Measurements from ENCODE around the gene GLTP.
"Not testable (repeated sequence)": the region's sequence is repeated elsewhere in the genome, so short reads cannot be mapped to it uniquely, and the experiment has no call there.

The GLTP gene

GRCh38 chr12:109902891-109903418, 22.6 kb upstream of the GLTP start:
- no peak for DNase-seq (ENCODE audit: low read depth)

GRCh38 chr12:109900752-109901580, 20.6 kb upstream of the GLTP start:
- no peak for DNase-seq (ENCODE audit: low read depth)

- DNase-seq (ENCODE audit: low read depth): peak; percentile 70
Measured at GRCh38 chr12:109899783-109900751, 19.7 kb upstream of the GLTP start, which contains the start of gene TCHP. Gene TCHP, plus strand, starts transcription at chr12:109900274. Its CDS starts 2,753 bp downstream, at chr12:109903027.

- not testable (repeated sequence) for DNase-seq (ENCODE audit: low read depth)
Measured at GRCh38 chr12:109899345-109899744, 19.0 kb upstream of the GLTP start.

- no peak for DNase-seq (ENCODE audit: low read depth)
Measured at GRCh38 chr12:109897029-109897428, 16.7 kb upstream of the GLTP start.

- DNase-seq (ENCODE audit: low read depth): no peak
Measured at GRCh38 chr12:109896188-109896587, 15.8 kb upstream of the GLTP start.

- no peak for DNase-seq (ENCODE audit: low read depth)
Measured at GRCh38 chr12:109894939-109895338, 14.6 kb upstream of the GLTP start.

- no peak for DNase-seq (ENCODE audit: low read depth)
Measured at GRCh38 chr12:109893261-109893995, 13.1 kb upstream of the GLTP start.

GRCh38 chr12:109892748-109893147, 12.4 kb upstream of the GLTP start:
- no peak for DNase-seq (ENCODE audit: low read depth)

GRCh38 chr12:109892165-109892715, 11.9 kb upstream of the GLTP start:
- no peak for DNase-seq (ENCODE audit: low read depth)

- not testable (repeated sequence) for DNase-seq (ENCODE audit: low read depth)
Measured at GRCh38 chr12:109891731-109892130, 11.4 kb upstream of the GLTP start.

- no peak for DNase-seq (ENCODE audit: low read depth)
Measured at GRCh38 chr12:109890620-109891170, 10.4 kb upstream of the GLTP start.

GRCh38 chr12:109888179-109889020, 8.1 kb upstream of the GLTP start:
- no peak for DNase-seq (ENCODE audit: low read depth)

GRCh38 chr12:109885616-109886015, 5.3 kb upstream of the GLTP start:
- no peak for DNase-seq (ENCODE audit: low read depth)

- no peak for DNase-seq (ENCODE audit: low read depth)
Measured at GRCh38 chr12:109883461-109883860, 3.1 kb upstream of the GLTP start.

GRCh38 chr12:109881752-109882151, 1.4 kb upstream of the GLTP start:
- DNase-seq (ENCODE audit: low read depth): no peak

- no peak for DNase-seq (ENCODE audit: low read depth)
Measured at GRCh38 chr12:109880938-109881337, 597 bp upstream of the GLTP start.

- no peak for DNase-seq (ENCODE audit: low read depth)
Measured at GRCh38 chr12:109879351-109880042, 844 bp downstream of the GLTP start.

- DNase-seq (ENCODE audit: low read depth): no peak
Measured at GRCh38 chr12:109878749-109879148, 1.6 kb downstream of the GLTP start.

GRCh38 chr12:109878247-109878625, 2.1 kb downstream of the GLTP start:
- DNase-seq (ENCODE audit: low read depth): no peak

All from activated T-cell treated with anti-CD3 and anti-CD28 coated beads for 48 hours (primary cell).